Neuronal stem cell (in vitro differentiated cells): ENCODE data around the gene ARAP3.

Experiments
- DNase-seq: peaks from one replicate; pipeline ENCODE4 v3.0.0-alpha.2; 2013; ENCODE audit warnings: low spot score
- H2AFZ ChIP-seq: one replicate; pipeline ENCODE4 v1.6.1; 2013; ENCODE audit warnings: mild to moderate bottlenecking, low read length, inconsistent platforms
- H2AK5ac ChIP-seq: 2 replicates; pipeline ENCODE4 v1.6.1; 2013; ENCODE audit warnings: low read depth, mild to moderate bottlenecking, inconsistent platforms, low read length, moderate library complexity, mixed read lengths
- H2BK120ac ChIP-seq: 2 replicates; pipeline ENCODE4 v1.6.1; 2013; ENCODE audit warnings: low read depth, mild to moderate bottlenecking, inconsistent platforms, low read length, moderate library complexity, mixed read lengths
- H2BK12ac ChIP-seq: one replicate; pipeline ENCODE4 v1.6.1; 2013; ENCODE audit warnings: low read length, inconsistent platforms
- H2BK15ac ChIP-seq: 2 replicates; pipeline ENCODE4 v1.6.1; 2013; ENCODE audit warnings: mild to moderate bottlenecking, low read length, inconsistent platforms, mixed read lengths
- H2BK5ac ChIP-seq: one replicate; pipeline ENCODE4 v1.6.1; 2013; ENCODE audit warnings: inconsistent platforms, mild to moderate bottlenecking, low read length, moderate library complexity
- H3K14ac ChIP-seq: one replicate; pipeline ENCODE4 v1.6.1; 2013; ENCODE audit warnings: low read length, inconsistent platforms
- H3K18ac ChIP-seq: 2 replicates; pipeline ENCODE4 v1.6.1; 2013; ENCODE audit warnings: low read length, inconsistent platforms
- H3K23ac ChIP-seq: 2 replicates; pipeline ENCODE4 v1.6.1; 2013; ENCODE audit warnings: low read depth, mild to moderate bottlenecking, mixed read lengths, low read length, inconsistent platforms; ENCODE audit not compliant: poor library complexity
- H3K27ac ChIP-seq: replicated peaks from 3 replicates; pipeline ENCODE4 v1.5.1; 2013; ENCODE audit warnings: low read length, inconsistent platforms
- H3K27me3 ChIP-seq, 3 experiments: 2 replicates each; pipeline ENCODE4 v1.6.1; 2013; ENCODE audit warnings: low read length in 3 of 3, mild to moderate bottlenecking in 2 of 3, inconsistent platforms in 1 of 3, low read depth in 1 of 3, mixed read lengths in 1 of 3, moderate library complexity in 1 of 3; ENCODE audit not compliant: control insufficient read depth in 3 of 3, insufficient read depth in 3 of 3
- H3K36me3 ChIP-seq, 2 donors: replicated peaks in 1 of 2; 2 replicates each; pipeline ENCODE4 v1.6.1; 2013; ENCODE audit warnings: low read length in 2 of 2; ENCODE audit not compliant: control insufficient read depth in 2 of 2, insufficient read depth in 2 of 2
- H3K4ac ChIP-seq: 2 replicates; pipeline ENCODE4 v1.6.1; 2013; ENCODE audit warnings: inconsistent platforms, mild to moderate bottlenecking, low read length, moderate library complexity
- H3K4me1 ChIP-seq, 2 donors: 1 replicate in 1 of 2; 2 replicates in 1 of 2; pipeline ENCODE4 v1.6.1; 2013; ENCODE audit warnings: low read length in 2 of 2, low read depth in 1 of 2; ENCODE audit not compliant: control insufficient read depth in 2 of 2, insufficient read depth in 1 of 2
- H3K4me2 ChIP-seq: one replicate; pipeline ENCODE4 v1.6.1; 2013; ENCODE audit warnings: mild to moderate bottlenecking, low read length, inconsistent platforms; ENCODE audit not compliant: insufficient read depth, poor library complexity, severe bottlenecking
- H3K4me3 ChIP-seq, 2 donors: 2 replicates each; pipeline ENCODE4 v1.5.1; 2013; ENCODE audit warnings: low read length in 2 of 2, mild to moderate bottlenecking in 2 of 2, inconsistent platforms in 1 of 2, moderate library complexity in 1 of 2
- H3K79me1 ChIP-seq: one replicate; pipeline ENCODE4 v1.6.1; 2013; ENCODE audit warnings: low read depth, mild to moderate bottlenecking, inconsistent platforms, low read length, moderate library complexity
- H3K9ac ChIP-seq: one replicate; pipeline ENCODE4 v1.6.1; 2013; ENCODE audit warnings: mild to moderate bottlenecking, low read depth, low read length, inconsistent platforms; ENCODE audit not compliant: poor library complexity
- H3K9me3 ChIP-seq, 2 donors: replicated peaks in 1 of 2; 2 replicates each; pipeline versions ENCODE3 to v1.6.1; 2013; ENCODE audit warnings: low read length in 2 of 2, mild to moderate bottlenecking in 2 of 2, inconsistent platforms in 1 of 2, low read depth in 1 of 2, mixed read lengths in 1 of 2, moderate library complexity in 1 of 2; ENCODE audit not compliant: control insufficient read depth in 2 of 2, insufficient read depth in 1 of 2
- H4K8ac ChIP-seq: one replicate; pipeline ENCODE4 v1.6.1; 2013; ENCODE audit warnings: low read depth, mild to moderate bottlenecking, inconsistent platforms, low read length, moderate library complexity
- H4K91ac ChIP-seq: one replicate; pipeline ENCODE4 v1.6.1; 2013; ENCODE audit warnings: low read length, low read depth, mild to moderate bottlenecking, inconsistent platforms; ENCODE audit not compliant: poor library complexity
- WGBS, 2 donors: extraction: QIAGEN DNeasy Blood & Tissue Kit; methylation state at CpG; one replicate each; pipeline ENCODE4 v1.1.7; 2013; ENCODE audit warnings: missing lambda C conversion rate in 2 of 2, mixed read lengths in 1 of 2; ENCODE audit not compliant: insufficient read length in 2 of 2, insufficient replicate concordance in 1 of 2; ENCODE audit errors: extremely low coverage in 2 of 2; 5-methylcytosine and 5-hydroxymethylcytosine counted together

ARAP3 gene

GRCh38 chr5:141705469-141705868, 23.4 kb upstream of the ARAP3 start:
- no CpG with 5 or more reads among the region's 1 CpG for WGBS, 2 donors
- DNase-seq, result no peak
- no peak overlapping the region for H2AFZ ChIP-seq
- no peak overlapping the region for H2AK5ac ChIP-seq
- no peaks in the 10 kb centered on the region for H3K9me3 ChIP-seq
- H3K14ac ChIP-seq, result no peak overlapping the region
- H3K4me1 ChIP-seq, result peaks cover 4 to 12% of the 10 kb centered on the region in 2 donors
- H2BK5ac ChIP-seq, result no peak overlapping the region
- peaks cover 0 to 69% (median 36%) of the 10 kb centered on the region in 3 experiments for H3K27me3 ChIP-seq
- no peak overlapping the region for H3K18ac ChIP-seq
- no peak overlapping the region for H4K8ac ChIP-seq
- no peak overlapping the region for H3K4me2 ChIP-seq
- H3K27ac ChIP-seq, result no peak overlapping the region
- H3K23ac ChIP-seq, result no peak overlapping the region
- H3K9ac ChIP-seq, result no peak overlapping the region
- H2BK12ac ChIP-seq, result no peak overlapping the region
- no peak overlapping the region for H3K4me3 ChIP-seq
- no peak overlapping the region for H2BK15ac ChIP-seq
- H3K79me1 ChIP-seq, result no peaks in the 10 kb centered on the region
- H3K36me3 ChIP-seq, result no peaks in the 10 kb centered on the region
- H3K4ac ChIP-seq, result no peak overlapping the region
- no peak overlapping the region for H4K91ac ChIP-seq
- H2BK120ac ChIP-seq, result no peak overlapping the region

DNA sequence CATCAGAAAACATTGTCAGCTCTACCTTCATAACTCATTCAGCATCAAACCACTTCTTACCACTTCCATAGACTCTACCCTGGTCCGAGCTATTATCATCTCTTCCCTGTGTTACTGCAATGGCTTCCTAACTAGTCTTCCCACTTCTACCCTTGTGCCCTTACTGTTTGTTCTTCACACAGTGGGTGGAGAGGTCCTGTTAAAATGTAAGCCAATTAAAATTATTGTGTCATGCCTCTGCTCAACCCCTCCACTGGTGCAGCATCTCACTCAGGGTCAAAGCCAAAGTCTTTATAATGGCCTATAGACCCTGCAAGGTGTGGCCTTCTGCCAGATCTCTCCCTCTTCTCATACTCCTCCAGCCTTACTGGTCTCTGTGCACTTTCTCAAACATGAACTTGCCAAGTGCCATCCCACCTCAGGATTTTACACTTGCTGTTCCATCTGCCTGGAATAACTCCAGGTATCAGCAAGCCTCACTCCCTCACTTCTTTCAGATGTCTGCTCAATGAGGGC, 22.8 kb upstream of the ARAP3 start:
- WGBS, 2 donors, result no CpG with 5 or more reads among the region's 1 CpG
- H3K79me1 ChIP-seq, result no peaks in the 10 kb centered on the region

GRCh38 chr5:141703133-141703561, 21.1 kb upstream of the ARAP3 start:
- H2BK120ac ChIP-seq, result no peak overlapping the region
- no peak overlapping the region for H3K14ac ChIP-seq
- H2AK5ac ChIP-seq, result no peak overlapping the region
- H3K9ac ChIP-seq, result peak overlapping the region; percentile 38
- no peak overlapping the region for H2BK5ac ChIP-seq
- H3K18ac ChIP-seq, result peak overlapping the region; percentile 40
- peak overlapping the region; percentile 94 for H3K4me2 ChIP-seq
- H3K36me3 ChIP-seq, result no peaks in the 10 kb centered on the region
- no peak overlapping the region for H2BK15ac ChIP-seq
- H4K91ac ChIP-seq, result no peak overlapping the region
- no peak overlapping the region for H3K4me3 ChIP-seq
- no peak overlapping the region for H3K27ac ChIP-seq
- no peak overlapping the region for H3K4ac ChIP-seq
- no CpG with 5 or more reads among the region's 16 CpGs for WGBS, 2 donors
- peak overlapping the region; percentile 89 for H2AFZ ChIP-seq
- H2BK12ac ChIP-seq, result no peak overlapping the region
- H3K27me3 ChIP-seq, result peaks cover 0 to 77% (median 36%) of the 10 kb centered on the region in 3 experiments
- H3K9me3 ChIP-seq, result no peaks in the 10 kb centered on the region
- no peak for DNase-seq
- H3K4me1 ChIP-seq, result peaks cover 4 to 10% of the 10 kb centered on the region in 2 donors
- no peaks in the 10 kb centered on the region for H3K79me1 ChIP-seq
- no peak overlapping the region for H3K23ac ChIP-seq
- no peak overlapping the region for H4K8ac ChIP-seq

More for the DNA sequence above, 22.8 kb upstream of the ARAP3 start:
- Histone ChIP-seq H3K23ac (no peak overlapping the region), H3K4me3 (no peak overlapping the region), H4K8ac (no peak overlapping the region), H3K9ac (no peak overlapping the region), H2BK15ac (no peak overlapping the region), H2BK120ac (no peak overlapping the region), H2BK12ac (no peak overlapping the region), H3K4me1 (peaks cover 4 to 10% of the 10 kb centered on the region in 2 donors), H3K14ac (no peak overlapping the region), H2AFZ (no peak overlapping the region), H3K36me3 (no peaks in the 10 kb centered on the region), H3K9me3 (no peaks in the 10 kb centered on the region), H3K4me2 (no peak overlapping the region), H2BK5ac (no peak overlapping the region), H4K91ac (no peak overlapping the region), H2AK5ac (no peak overlapping the region), H3K4ac (no peak overlapping the region), H3K27ac (no peak overlapping the region), H3K18ac (no peak overlapping the region), H3K27me3 (peaks cover 0 to 75% (median 36%) of the 10 kb centered on the region in 3 experiments)
- no peak for DNase-seq

DNA sequence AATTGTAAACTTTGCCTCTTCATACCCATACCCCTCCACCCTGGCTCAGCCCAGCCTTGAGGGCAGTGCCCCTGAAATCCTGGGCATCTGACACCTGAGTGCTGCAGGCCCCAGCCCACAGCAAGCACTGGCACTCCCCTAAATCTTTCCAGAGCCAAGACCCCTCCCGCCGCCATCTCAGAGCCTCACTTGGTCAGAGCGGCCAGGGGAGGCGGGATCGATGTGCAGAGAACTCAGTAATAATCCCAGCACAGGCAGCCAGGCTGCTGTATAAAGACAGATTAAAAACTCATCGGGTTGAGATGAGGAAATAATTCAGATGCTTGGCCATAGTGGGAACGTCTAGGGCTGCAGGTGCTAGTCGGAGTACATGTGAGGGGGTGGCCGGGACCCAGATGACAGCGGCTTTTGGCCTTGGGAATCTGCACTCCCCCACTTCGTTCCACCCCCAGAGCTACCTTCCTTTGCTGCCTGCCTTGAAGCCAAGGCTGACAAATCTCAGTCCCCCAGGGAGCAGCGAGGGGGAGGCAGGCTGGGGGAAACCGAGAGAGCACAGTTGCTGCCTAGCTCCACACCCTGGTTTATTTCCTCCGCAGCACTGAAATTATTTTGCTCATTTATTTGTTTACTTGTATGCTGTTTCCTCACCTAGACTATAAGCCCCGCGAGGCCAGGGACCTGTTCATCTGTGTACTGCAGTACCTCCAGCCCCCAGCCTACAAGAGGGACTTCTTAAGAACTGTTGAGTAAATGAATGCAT, 19.5 kb upstream of the ARAP3 start:
- peak overlapping the region; percentile 89 for H2AFZ ChIP-seq
- H3K9me3 ChIP-seq, result no peaks in the 10 kb centered on the region
- H3K18ac ChIP-seq, result peak overlapping the region; percentile 15
- H3K4ac ChIP-seq, result no peak overlapping the region
- peaks cover 4 to 10% of the 10 kb centered on the region in 2 donors for H3K4me1 ChIP-seq
- H2BK15ac ChIP-seq, result no peak overlapping the region
- no peaks in the 10 kb centered on the region for H3K79me1 ChIP-seq
- no peak overlapping the region for H4K8ac ChIP-seq
- H3K27ac ChIP-seq, result no peak overlapping the region
- no peak for DNase-seq
- no peak overlapping the region for H3K14ac ChIP-seq
- no peak overlapping the region for H2AK5ac ChIP-seq
- no peak overlapping the region for H2BK12ac ChIP-seq
- no peak overlapping the region for H3K9ac ChIP-seq
- H3K27me3 ChIP-seq, result peaks cover 0 to 86% (median 36%) of the 10 kb centered on the region in 3 experiments
- H3K23ac ChIP-seq, result no peak overlapping the region
- H3K4me2 ChIP-seq, result no peak overlapping the region
- no peaks in the 10 kb centered on the region for H3K36me3 ChIP-seq
- no peak overlapping the region for H2BK120ac ChIP-seq
- no peak overlapping the region for H3K4me3 ChIP-seq
- WGBS, 2 donors, result no CpG with 5 or more reads among the region's 16 CpGs
- H2BK5ac ChIP-seq, result no peak overlapping the region
- H4K91ac ChIP-seq, result no peak overlapping the region
